Activated T-cell treated with anti-CD3 and anti-CD28 coated beads, Interleukin-2, amount 50 U/mL, for 24 hours (primary cell): ENCODE data around the gene NUBPL.
"Not testable (repeated sequence)": the region's sequence is repeated elsewhere in the genome, so short reads cannot be mapped to it uniquely, and the experiment has no call there.

Source experiments
- DNase-seq: peaks from one replicate; pipeline ENCODE4 v3.0.0-alpha.2; 2020
- H3K27ac Mint-ChIP-seq: 2 replicates; pipeline ENCODE4 v1.8.0; 2020; ENCODE audit warnings: mild to moderate bottlenecking, mixed read lengths
- H3K27me3 Mint-ChIP-seq: 2 replicates; pipeline ENCODE4 v1.8.0; 2020; ENCODE audit warnings: mixed read lengths
- H3K36me3 Mint-ChIP-seq: 2 replicates; pipeline ENCODE4 v1.8.0; 2020; ENCODE audit warnings: low read depth, mixed read lengths
- H3K4me1 Mint-ChIP-seq: 2 replicates; pipeline ENCODE4 v1.8.0; 2020; ENCODE audit warnings: low read depth, mixed read lengths
- H3K4me3 Mint-ChIP-seq: 2 replicates; pipeline ENCODE4 v1.8.0; 2020; ENCODE audit warnings: mild to moderate bottlenecking, moderate library complexity, mixed read lengths
- H3K9me3 Mint-ChIP-seq: 2 replicates; pipeline ENCODE4 v1.8.0; 2020; ENCODE audit warnings: mixed read lengths

The NUBPL gene

GRCh38 chr14:31672709-31673108, 111.5 kb downstream of the NUBPL start:
- no peaks in the 10 kb centered on the region for H3K4me1 Mint-ChIP-seq
- no peak overlapping the region for H3K4me3 Mint-ChIP-seq
- H3K27ac Mint-ChIP-seq: no peak overlapping the region
- no peaks in the 10 kb centered on the region for H3K27me3 Mint-ChIP-seq
- DNase-seq: no peak
- peaks cover 32% of the 10 kb centered on the region for H3K9me3 Mint-ChIP-seq
- peaks cover 64% of the 10 kb centered on the region for H3K36me3 Mint-ChIP-seq

GRCh38 chr14:31677052-31677451, 115.8 kb downstream of the NUBPL start:
- peaks cover 65% of the 10 kb centered on the region for H3K36me3 Mint-ChIP-seq
- DNase-seq: no peak
- no peak overlapping the region for H3K4me3 Mint-ChIP-seq
- peaks cover 18% of the 10 kb centered on the region for H3K9me3 Mint-ChIP-seq
- no peak overlapping the region for H3K27ac Mint-ChIP-seq
- H3K27me3 Mint-ChIP-seq: no peaks in the 10 kb centered on the region
- peaks cover 1% of the 10 kb centered on the region for H3K4me1 Mint-ChIP-seq

GRCh38 chr14:31677630-31678029, 116.4 kb downstream of the NUBPL start:
- no peak overlapping the region for H3K4me3 Mint-ChIP-seq
- H3K4me1 Mint-ChIP-seq: peaks cover 1% of the 10 kb centered on the region
- peaks cover 68% of the 10 kb centered on the region for H3K36me3 Mint-ChIP-seq
- H3K27ac Mint-ChIP-seq: no peak overlapping the region
- DNase-seq: no peak
- peaks cover 22% of the 10 kb centered on the region for H3K9me3 Mint-ChIP-seq
- no peaks in the 10 kb centered on the region for H3K27me3 Mint-ChIP-seq

DNA sequence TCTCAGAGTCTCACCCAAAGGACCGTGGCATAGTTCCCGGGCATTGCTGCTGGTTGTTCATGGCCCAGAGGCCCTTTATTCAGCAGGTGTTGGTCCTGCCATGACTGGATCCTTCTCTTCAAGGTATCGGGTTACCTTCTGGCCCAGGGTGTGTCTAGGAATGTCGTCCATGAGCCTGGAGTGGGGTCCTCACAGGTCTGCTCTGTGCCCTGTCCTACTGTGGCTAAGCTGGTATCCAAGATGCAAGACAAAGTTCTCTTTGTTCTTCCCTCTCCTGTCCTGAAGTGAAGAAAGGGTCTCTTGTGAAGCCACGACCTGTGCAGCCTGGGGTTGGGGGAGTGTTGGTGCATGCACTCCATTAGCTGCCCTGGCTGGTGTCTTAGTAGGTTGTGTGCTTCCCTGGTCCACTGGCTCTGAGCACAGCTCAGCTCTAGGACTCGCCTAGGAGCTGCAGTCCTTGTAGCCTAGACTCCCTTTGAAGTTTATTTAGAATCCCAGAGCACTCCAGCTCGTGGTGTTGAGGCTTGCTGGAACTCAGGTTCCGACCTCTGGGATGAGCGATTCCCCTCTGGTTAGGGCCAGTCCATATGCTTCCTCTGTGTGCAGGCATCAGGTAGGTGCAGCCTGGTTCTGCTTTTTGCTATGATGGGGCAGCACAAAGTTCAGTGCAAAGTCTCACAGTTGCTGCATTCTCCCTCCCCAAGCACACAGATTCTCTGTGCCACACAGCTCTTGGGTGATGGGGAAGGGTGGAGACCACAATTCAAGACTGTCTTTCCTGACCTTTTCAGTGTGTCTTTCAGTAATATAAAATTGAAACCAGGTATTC, 117.4 kb downstream of the NUBPL start:
- Mint-ChIP-seq H3K27ac (no peak overlapping the region), H3K4me3 (no peak overlapping the region), H3K36me3 (peaks cover 68% of the 10 kb centered on the region), H3K4me1 (peaks cover 1% of the 10 kb centered on the region), H3K27me3 (no peaks in the 10 kb centered on the region), H3K9me3 (peaks cover 24% of the 10 kb centered on the region)
- no peak for DNase-seq

DNA sequence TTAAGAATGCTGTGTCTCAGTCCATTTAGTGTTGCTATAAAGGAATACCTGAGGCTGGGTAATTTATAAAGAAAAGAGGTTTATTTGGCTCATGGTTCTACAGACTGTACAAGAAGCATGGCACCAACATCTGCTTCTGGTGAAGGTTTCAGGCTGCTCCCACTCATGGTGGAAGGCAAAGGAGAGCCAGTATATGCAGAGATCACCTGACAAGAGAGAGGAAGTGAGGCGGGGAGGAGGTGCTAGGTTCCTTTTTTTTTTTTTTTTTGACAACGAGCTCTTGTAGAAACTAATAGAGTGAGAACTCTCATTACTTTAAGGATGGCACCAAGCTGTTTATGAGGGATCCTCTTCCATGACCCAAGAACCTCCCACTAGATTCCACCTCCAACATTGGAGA, 121.6 kb downstream of the NUBPL start:
- no peaks in the 10 kb centered on the region for H3K27me3 Mint-ChIP-seq
- H3K36me3 Mint-ChIP-seq: peaks cover 75% of the 10 kb centered on the region
- no peak for DNase-seq
- peaks cover 1% of the 10 kb centered on the region for H3K4me1 Mint-ChIP-seq
- H3K4me3 Mint-ChIP-seq: no peak overlapping the region
- H3K27ac Mint-ChIP-seq: no peak overlapping the region
- peaks cover 29% of the 10 kb centered on the region for H3K9me3 Mint-ChIP-seq

- no peak for DNase-seq
- no peaks in the 10 kb centered on the region for H3K27me3 Mint-ChIP-seq
- H3K9me3 Mint-ChIP-seq: peaks cover 16% of the 10 kb centered on the region
- H3K36me3 Mint-ChIP-seq: peaks cover 49% of the 10 kb centered on the region
- H3K27ac Mint-ChIP-seq: no peak overlapping the region
- H3K4me3 Mint-ChIP-seq: no peak overlapping the region
- H3K4me1 Mint-ChIP-seq: no peaks in the 10 kb centered on the region
Observed at GRCh38 chr14:31687726-31688125, 126.5 kb downstream of the NUBPL start.

- Mint-ChIP-seq H3K4me3 (no peak overlapping the region), H3K27ac (no peak overlapping the region), H3K4me1 (no peaks in the 10 kb centered on the region), H3K36me3 (peaks cover 37% of the 10 kb centered on the region), H3K27me3 (no peaks in the 10 kb centered on the region), H3K9me3 (peaks cover 3% of the 10 kb centered on the region)
- DNase-seq: no peak
Observed at GRCh38 chr14:31690056-31690455, 128.9 kb downstream of the NUBPL start.

DNA sequence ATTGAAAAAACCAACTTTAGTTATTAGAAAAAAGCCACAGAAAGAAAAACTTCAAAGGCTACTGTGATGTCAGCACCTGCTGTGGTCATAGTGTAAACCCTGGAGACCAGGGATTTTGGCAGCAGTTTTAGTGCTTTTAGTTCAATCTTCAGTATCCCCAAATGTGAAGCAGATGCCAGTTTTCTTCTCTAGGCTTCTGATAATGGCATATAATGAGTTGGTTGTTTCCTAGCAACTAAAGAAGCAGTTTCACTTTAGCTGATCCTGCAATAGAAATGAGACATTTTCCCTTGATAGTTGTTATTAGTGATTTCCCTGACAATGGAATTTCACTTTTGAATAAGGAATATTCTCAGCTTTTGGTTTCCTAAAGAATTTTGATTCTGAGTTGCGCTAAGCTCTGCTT, 131.2 kb downstream of the NUBPL start:
- Mint-ChIP-seq H3K4me1 (no peaks in the 10 kb centered on the region), H3K9me3 (no peaks in the 10 kb centered on the region), H3K4me3 (no peak overlapping the region), H3K36me3 (peaks cover 25% of the 10 kb centered on the region), H3K27me3 (no peaks in the 10 kb centered on the region), H3K27ac (no peak overlapping the region)
- no peak for DNase-seq

DNA sequence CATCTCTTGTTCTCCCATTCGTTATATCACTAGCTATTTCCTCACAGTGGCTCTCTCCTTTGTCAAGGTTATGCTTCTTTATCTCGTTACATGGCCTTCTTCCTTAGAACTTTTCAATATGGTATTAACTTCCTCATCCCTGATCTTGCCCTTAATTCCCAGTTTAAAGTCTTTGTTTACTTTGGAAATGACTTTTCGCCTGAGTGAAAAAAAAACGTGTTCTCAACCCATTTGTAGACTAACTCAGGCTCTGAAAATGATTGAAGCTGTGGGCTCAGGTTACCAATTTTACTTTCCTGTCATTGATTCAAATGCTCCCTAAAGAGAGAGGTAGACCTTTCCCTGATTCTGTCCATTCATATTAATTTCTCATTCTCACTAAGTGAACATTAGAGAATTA, 135.2 kb downstream of the NUBPL start:
- peaks cover 28% of the 10 kb centered on the region for H3K36me3 Mint-ChIP-seq
- no peak for DNase-seq
- no peak overlapping the region for H3K27ac Mint-ChIP-seq
- peaks cover 8% of the 10 kb centered on the region for H3K9me3 Mint-ChIP-seq
- no peaks in the 10 kb centered on the region for H3K4me1 Mint-ChIP-seq
- no peak overlapping the region for H3K4me3 Mint-ChIP-seq
- H3K27me3 Mint-ChIP-seq: no peaks in the 10 kb centered on the region

GRCh38 chr14:31699809-31700208, 138.6 kb downstream of the NUBPL start:
- Mint-ChIP-seq H3K27ac (no peak overlapping the region), H3K36me3 (peaks cover 58% of the 10 kb centered on the region), H3K4me3 (no peak overlapping the region)

GRCh38 chr14:31700282-31701074, 139.3 kb downstream of the NUBPL start:
- H3K36me3 Mint-ChIP-seq: peaks cover 62% of the 10 kb centered on the region
- no peak for DNase-seq
- H3K27me3 Mint-ChIP-seq: no peaks in the 10 kb centered on the region
- no peak overlapping the region for H3K27ac Mint-ChIP-seq
- peaks cover 26% of the 10 kb centered on the region for H3K9me3 Mint-ChIP-seq
- no peaks in the 10 kb centered on the region for H3K4me1 Mint-ChIP-seq
- no peak overlapping the region for H3K4me3 Mint-ChIP-seq

More at GRCh38 chr14:31699809-31700208, 138.6 kb downstream of the NUBPL start:
- DNase-seq: no peak
- Mint-ChIP-seq H3K27me3 (no peaks in the 10 kb centered on the region), H3K4me1 (no peaks in the 10 kb centered on the region), H3K9me3 (peaks cover 21% of the 10 kb centered on the region)

GRCh38 chr14:31702130-31702529, 140.9 kb downstream of the NUBPL start:
- no peaks in the 10 kb centered on the region for H3K27me3 Mint-ChIP-seq
- H3K27ac Mint-ChIP-seq: no peak overlapping the region
- H3K4me3 Mint-ChIP-seq: no peak overlapping the region

GRCh38 chr14:31703056-31703455, 141.9 kb downstream of the NUBPL start:
- Mint-ChIP-seq H3K27ac (no peak overlapping the region), H3K27me3 (no peaks in the 10 kb centered on the region), H3K36me3 (peaks cover 75% of the 10 kb centered on the region), H3K4me3 (no peak overlapping the region), H3K4me1 (no peaks in the 10 kb centered on the region), H3K9me3 (peaks cover 29% of the 10 kb centered on the region)
- DNase-seq: no peak

More at GRCh38 chr14:31702130-31702529, 140.9 kb downstream of the NUBPL start:
- Mint-ChIP-seq H3K9me3 (peaks cover 26% of the 10 kb centered on the region), H3K4me1 (no peaks in the 10 kb centered on the region), H3K36me3 (peaks cover 75% of the 10 kb centered on the region)
- DNase-seq: no peak

DNA sequence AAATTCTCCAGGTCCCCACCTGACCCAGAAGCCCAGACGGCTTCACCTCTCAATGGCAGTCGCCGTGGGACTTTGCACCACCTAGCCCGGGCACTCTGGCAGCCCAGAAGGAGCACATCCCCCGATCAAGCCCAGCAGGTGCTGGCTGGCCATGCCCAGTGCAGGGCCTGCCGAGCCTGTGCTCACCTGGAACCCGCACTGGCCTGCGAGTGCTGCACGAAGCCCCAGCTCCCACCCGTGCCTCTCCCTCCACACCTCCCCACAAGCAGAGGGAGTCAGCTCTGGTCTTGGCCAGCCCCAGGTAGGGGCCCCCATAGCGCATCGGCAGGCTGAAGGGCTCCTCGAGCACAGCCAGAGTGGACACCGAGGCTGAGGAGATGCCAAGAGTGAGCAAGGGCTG, 144.5 kb downstream of the NUBPL start:
- H3K27ac Mint-ChIP-seq: no peak overlapping the region
- peaks cover 31% of the 10 kb centered on the region for H3K9me3 Mint-ChIP-seq
- H3K36me3 Mint-ChIP-seq: peaks cover 91% of the 10 kb centered on the region
- H3K4me3 Mint-ChIP-seq: no peak overlapping the region
- H3K4me1 Mint-ChIP-seq: no peaks in the 10 kb centered on the region
- no peak for DNase-seq
- no peaks in the 10 kb centered on the region for H3K27me3 Mint-ChIP-seq

DNA sequence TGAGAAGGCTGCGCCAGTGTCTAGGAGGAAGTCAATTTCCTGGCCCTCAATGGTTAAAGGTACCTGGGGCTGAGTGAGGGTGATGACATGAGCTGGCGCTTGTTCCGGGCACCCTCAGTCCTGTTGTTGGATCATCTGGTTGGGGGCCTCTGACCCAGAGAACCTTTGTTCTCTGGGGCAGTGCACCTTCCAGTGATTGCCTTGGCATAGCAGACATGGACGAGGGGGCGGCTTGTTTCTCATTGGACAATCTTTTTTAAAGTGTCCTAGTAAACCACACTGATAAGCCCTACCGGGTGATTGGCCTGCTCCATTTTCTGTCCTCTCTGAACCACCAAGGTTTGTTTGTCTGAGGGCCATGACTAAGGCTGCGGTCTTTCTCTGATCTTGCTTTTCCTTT, 147.5 kb downstream of the NUBPL start:
- Mint-ChIP-seq H3K9me3 (peaks cover 20% of the 10 kb centered on the region), H3K36me3 (peaks cover 82% of the 10 kb centered on the region)
- H3K27ac Mint-ChIP-seq, H3K27me3 Mint-ChIP-seq, H3K4me1 Mint-ChIP-seq, DNase-seq, H3K4me3 Mint-ChIP-seq: not testable (repeated sequence)
